ENCODE data around the gene ABLIM3.

ABLIM3 gene

DNA sequence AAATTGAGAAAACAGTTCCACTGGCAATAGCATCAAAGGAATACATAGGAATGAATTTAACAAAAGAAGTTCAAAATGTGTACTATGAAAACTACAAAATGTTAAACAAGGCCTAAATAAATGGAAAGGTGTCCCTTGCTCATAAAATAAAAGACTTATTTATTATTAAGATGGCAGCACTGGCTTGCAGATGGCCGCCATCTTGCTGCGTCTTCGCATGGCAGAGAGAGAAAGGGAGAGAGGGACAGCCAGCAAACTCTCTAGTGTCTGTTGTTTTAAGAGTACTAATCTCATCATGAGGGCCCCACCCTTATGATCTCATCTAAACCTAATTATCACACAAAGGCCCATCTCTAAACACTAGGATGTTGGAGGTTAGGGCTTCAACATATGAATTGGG, 47.1 kb downstream of the ABLIM3 start:
- no peak for DNase-seq (ENCODE audit: low spot score)

DNA sequence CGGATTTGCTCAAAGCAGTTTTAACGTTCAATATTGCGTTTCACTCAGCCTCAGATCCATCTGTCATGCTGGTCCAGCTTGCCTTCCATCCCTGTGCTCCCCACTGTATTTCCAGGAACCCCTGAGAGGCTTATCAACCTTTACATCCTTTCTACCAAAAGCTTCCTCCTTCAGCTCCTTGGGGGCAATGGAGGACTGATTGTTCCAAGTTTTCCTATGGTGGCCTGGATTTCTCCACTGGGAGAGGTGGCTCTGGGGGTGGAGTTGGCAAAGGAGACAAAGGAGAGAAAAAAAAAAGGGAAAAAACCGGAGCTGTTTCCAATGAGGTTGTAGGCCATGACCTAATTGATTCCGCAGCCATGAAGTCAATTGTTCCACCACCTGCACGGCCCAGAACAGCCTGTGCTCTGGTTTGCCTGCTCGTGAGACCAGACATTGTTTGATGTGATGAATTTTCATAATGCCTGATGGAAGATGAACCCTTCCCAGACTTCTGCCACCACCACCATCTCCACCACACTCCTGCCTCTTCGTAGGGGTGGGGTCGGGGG, 54.1 kb downstream of the ABLIM3 start:
- DNase-seq (ENCODE audit: low spot score): no peak

DNA sequence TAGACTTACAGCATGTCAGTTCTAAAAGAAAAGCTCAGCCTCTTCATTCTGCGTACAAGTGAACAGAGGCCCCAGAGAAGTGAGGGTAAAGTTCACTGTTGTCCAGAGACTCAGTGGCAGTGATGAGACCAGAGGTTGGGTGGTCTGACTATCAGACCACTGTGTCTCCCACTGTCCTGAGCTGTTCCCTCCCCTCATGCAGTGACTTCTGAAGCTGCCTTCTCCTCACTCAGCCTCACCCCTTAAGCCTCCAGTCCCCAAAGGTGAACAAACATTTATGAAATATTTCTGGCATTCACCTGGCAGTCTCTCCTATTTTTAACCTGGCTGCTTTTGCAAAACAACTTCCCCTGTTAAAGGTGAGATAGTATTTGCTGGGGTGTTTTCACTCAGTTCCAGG, 54.7 kb downstream of the ABLIM3 start:
- DNase-seq (ENCODE audit: low spot score): no peak

DNA sequence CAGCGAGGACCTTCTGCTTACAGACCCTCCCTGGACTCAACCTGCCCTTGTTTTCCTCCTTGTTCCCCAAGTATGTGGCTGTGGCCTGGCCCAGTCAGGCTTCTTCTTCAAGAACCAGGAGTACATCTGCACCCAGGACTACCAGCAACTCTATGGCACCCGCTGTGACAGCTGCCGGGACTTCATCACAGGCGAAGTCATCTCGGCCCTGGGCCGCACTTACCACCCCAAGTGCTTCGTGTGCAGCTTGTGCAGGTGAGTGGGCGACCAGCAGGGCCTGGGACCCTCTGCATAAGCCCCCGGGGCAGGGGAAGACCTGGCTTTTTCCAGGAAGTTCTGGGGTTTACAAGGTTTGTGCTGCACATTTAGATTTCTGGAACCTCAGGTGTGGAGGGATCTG, 56.9 kb downstream of the ABLIM3 start:
- no peak for DNase-seq (ENCODE audit: low spot score)

DNA sequence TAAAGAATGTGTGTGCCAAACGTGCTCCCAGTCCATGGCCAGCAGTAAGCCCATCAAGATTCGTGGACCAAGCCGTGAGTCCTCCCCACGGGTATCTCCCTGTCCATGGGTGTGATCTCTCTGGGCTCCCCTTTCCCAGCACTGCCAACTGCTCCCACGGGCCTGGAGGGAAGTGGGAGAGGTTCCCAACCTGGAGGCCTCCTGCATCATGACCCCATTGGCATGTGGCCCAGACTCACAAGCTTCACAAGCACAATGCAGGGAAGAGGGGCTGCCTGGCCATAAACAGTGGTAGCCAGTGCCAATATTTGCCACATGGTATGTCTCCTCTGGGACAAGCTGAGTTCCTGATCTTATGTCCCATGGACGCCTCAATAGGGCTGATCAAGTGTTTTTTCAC, 59.1 kb downstream of the ABLIM3 start:
- no peak for DNase-seq (ENCODE audit: low spot score)

DNA sequence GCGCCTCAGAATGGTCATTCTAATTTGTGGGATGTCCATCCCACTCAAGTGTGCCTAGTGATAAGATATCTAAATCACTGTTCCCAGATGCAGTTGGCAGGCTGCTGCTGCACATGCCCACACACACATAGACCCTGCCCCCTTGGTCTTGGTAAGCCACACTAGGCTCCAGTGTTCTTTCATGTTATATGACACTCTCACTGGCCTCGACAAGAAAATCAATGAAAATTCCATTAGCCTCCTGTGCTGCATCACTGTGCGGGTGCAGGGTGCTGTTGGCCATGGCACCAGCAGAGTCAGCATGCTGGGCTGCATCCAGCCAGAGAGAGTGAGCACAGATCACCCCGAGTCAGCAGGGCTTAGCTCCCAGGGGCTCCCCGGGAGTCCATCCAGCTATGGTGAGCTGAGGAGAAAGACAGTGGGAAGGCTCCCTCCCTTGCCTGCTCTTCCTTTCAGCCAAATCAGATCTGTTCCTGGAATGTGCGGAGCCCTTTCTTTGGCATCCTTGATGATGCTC, 59.9 kb downstream of the ABLIM3 start:
- no peak for DNase-seq (ENCODE audit: low spot score)

DNA sequence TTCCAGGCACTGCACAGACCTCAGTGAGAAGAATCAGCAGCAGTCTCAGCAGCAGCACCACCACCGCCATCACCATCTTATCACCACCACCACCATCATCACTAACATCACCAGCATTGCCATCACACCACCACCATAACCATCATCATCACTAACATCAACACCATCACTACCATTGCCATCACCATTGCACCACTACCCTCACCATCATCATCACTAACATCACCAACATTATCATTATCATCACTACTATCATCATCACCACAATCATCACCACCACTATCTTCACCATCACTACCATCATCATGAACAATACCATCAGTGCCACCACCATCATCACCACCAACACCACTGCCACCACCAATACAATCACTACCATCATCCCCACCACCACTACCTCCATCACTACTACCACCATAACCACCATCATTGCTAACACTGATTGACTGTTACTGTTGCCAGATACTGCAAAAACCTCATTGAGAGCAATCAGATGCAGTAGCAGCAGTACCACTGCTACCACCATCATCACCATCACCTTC, 61.7 kb downstream of the ABLIM3 start:
- DNase-seq (ENCODE audit: low spot score): no peak

DNA sequence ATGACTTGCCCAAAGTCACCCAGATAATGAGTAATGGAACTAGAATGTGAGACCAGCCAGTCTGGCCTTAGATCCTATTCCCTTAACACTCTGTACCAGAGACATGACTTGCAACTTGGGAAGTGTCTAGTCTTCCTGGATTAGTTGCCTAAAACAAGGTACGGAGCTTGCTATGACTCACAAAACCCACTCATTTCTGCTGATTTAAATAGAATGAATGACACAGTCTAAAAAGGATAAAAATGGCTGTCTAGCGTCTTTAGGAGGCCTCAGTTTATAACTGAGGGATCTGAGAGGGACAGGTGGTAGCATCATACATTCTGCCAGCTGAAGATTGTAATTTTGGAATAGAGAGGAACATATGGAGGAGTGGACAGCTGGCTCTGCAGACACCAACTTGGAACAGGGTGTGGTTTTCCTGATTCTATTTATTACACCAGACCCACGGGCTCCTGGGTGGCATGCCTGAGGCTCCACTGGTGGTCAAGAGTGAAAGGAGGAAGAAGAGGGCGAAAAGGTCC, 62.7 kb downstream of the ABLIM3 start:
- DNase-seq (ENCODE audit: low spot score): no peak

DNA sequence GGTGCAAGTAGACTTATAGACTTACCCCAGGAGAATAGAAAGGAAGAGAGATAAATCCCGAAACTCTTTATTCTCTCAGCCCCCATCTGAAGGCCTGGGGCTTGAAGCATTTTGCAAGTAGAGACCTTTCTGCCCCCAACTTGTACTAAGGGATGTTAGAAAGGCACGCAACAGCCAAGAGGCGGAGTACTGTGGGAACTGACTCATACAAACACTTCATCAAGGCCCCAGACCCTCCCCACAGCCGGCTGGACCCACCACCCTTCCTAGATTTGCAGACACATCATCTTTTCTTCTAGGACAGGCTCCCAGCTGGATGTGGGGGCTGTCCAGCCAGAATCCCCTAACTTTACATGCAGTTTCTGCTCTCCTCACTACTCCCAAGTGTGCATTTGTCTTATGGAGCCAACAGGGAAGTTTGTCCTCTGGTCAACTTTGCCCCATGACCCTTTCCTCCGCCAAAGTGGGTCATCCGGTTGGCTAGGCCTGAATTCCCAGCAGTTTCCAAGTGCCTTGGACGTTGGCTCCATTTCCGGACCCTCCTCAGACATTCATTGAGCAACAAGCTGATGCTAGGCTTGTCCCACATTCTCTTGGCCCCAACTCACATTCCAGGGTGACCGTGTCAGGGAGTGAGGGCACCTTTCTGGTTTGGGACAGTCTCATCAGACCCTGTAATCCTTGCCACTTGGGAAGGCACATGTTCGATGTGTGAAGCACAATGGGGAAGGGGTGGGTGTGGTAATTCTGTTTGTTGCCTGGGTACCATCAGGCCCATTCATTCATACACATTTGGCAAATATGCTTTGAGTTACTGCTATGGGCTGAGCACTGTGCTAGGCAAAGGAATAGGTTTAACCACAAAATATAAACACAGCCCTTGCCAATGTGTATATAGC, 64.6 kb downstream of the ABLIM3 start:
- DNase-seq (ENCODE audit: low spot score): no peak

DNA sequence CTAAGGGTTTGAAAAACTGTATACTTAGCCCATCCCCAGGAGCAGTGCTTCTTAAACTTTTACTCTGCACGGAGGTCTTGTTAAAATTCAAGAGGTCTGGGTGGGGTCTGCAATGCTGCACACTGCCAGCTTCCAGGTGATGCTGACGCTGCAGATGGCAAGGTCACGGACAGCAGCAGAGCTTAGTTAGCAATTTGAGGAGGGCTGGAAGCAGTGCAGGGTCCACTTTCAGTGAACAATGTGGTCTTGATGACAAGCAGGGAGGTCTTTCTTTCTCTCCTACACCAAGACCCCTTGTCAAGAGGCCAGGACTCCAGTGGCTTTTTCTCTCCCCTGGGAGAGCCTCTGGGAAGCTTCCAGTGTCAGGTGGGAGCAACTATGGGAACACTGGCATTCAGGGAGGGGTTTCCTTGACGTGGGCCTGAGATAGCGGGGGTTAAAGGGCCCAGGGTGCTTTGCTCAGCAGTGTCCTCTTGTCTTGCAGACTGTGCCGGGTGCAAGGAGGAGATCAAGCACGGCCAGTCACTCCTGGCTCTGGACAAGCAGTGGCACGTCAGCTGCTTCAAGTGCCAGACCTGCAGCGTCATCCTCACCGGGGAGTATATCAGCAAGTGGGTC, 65.3 kb downstream of the ABLIM3 start:
- DNase-seq (ENCODE audit: low spot score): no peak

DNA sequence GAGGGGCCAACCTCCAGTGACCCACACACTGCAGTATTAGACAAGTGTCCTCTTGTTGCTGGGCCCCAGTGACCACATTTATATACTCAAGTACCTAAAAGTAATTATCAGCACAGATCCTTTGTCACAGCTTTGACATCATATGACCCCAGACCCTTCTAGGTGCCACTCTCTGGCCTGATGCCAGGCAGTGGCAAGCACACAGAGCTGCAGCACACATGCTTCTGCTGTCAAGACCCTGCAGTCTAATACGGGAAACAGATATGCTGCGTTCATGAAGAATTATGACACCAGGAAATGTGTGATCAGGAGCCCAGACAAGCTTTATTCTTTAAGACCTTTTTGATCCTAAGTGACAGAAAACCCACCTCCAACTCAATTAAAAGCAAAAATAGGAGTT, 66.5 kb downstream of the ABLIM3 start:
- DNase-seq (ENCODE audit: low spot score): no peak

DNA sequence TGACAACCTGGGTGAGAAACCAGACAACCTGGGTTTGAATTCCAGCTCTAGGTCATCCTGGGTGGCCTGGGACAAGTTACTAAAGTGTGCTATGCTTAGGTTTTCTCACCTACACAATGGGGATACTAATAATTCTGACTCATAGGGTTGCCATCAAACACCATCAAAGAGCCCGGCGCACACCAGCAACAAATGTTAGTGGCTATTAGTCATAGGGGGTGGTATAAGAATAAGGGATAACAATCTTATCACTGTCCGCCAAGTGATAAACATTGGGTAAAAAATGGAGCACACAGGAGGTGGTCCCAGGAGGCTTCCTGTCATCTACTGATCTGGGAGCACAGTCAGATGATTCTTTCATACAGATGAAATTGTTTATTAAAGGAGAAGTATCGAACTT, 68.9 kb downstream of the ABLIM3 start:
- DNase-seq (ENCODE audit: low spot score): no peak

DNA sequence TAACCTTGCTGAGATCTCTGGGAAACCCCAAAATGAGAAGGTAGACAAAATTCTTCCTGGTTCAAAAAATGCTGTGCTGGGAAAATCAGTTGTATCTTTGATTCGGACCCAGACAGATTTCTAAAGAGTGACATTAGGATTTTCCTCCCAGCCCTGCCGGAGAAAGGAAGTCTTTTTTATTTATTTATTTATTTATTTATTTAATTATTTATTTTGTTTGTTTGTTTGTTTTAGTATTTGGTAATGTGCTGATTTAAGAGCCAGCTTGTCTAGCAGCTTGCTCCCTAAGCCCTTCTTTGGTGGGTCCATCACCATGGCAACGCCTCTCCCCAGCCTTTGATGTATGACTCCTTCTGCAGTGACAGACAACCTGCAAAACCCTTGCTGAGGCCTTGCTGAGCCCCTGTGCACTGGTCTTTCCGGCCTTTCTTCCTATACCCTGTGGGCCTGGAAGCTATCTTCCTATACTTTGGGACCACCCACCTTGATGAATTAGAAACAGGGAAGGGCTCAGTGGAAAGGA, 69.7 kb downstream of the ABLIM3 start:
- no peak for DNase-seq (ENCODE audit: low spot score)

DNA sequence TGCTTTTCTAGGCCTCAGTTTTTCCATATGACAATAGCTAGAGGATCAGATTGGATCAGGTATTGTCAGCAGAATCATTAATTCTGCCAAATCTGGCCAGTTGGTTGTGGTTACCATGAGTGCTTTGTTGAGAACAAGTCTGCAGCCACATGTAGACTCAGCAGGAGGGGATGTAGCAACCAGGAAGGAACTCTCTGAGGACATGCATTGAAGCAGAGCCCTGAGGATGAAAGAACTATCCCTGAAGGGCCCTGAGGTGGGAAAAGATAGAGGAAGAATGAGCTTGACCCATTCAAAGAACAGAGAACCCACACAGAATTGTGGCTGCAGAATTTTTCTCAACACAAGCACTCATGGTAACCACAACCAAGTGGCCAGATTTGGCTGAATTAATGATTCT, 70.3 kb downstream of the ABLIM3 start:
- DNase-seq (ENCODE audit: low spot score): no peak

DNA sequence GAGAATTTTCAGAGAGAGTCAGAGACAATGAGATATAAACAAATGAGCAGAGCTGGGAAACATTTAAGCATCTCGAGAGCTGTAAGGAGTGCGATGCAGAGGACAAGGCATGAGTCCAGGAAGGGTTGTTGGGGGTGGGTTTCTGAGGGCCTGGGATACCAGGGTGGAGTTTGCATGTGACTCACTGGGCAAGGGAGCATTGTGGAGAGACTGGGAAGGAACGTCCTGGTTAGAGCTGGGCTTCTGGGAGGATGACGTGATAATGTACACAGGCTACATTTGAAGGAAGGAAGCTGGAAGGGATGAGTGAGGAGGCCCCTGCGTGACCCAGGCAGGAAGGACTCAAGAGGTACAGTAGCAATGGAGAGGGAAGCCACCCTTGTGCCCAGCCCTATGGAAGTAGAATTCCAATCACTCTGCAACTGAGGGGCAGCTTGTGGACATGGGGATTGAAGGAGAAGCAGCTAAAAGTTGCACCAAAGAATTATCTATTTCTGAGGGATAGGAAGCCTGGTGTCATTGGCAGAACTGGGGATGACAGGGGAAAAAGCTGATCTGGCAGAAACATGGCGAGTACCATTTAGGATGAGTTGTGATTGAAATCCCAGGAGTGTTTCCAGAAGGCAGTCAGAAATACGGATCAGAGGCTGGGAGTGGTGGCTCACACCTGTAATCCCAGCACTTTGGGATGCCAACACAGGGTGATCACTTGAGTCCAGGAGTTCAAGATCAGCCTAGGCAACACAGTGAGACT, 71.1 kb downstream of the ABLIM3 start:
- no peak for DNase-seq (ENCODE audit: low spot score)

DNA sequence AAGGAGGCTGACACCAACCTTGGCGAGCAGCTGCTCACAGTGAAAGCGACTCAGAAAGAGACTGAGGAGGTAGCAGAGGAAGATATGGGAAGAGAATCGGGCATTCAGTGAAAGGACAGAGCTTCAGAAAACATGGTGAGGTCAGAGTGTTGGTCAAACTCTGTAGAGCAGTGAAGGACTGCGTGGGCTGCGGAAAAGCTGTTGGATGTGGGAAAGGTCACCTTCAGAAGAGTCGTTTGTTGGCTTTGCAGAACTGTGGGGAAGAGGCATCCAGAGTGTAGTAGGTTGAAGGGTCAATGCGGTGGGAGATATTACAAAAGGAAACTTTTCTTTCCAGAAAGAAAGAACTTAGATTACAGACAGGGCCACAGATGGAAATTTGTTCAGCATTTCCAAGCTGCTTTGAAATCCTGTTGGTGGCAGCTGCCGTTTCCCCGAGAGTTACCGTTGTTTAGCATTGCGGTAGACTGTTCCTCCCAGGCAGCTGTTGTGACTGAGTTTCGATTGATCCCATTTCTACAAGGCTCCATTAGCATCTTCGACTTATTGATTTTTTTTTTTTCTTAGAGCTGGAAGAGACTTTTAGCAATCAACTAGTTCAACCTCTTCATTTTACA, 72.1 kb downstream of the ABLIM3 start:
- DNase-seq (ENCODE audit: low spot score): no peak

DNA sequence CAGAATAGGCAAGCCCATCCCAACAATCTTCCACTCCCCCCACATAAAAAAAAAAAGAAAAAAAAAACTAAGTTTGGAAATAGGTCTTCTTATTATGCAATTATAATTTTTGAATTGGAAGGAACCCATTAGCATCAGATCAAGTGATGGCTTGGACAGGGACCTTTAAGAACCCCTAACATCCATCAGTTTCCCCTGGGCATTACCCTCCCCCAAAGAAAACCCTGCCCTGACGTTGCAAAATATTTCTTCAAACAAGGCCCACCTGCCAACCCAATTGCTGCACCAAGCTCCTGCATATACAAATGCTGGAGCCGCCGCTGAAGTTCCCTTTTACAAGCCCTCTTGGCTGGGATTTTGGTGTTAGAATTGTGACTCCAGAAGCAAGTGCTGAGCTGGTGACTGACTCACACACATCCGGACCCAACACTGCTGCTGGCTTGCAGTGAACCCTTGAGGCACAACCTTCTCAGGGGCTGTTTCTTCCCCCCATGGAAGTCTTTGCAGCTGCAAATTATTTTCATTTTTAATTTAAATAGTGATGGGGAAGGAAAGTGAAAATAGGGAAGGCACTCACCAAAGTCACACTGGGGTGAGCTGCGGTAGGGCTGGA, 74.3 kb downstream of the ABLIM3 start:
- no peak for DNase-seq (ENCODE audit: low spot score)

DNA sequence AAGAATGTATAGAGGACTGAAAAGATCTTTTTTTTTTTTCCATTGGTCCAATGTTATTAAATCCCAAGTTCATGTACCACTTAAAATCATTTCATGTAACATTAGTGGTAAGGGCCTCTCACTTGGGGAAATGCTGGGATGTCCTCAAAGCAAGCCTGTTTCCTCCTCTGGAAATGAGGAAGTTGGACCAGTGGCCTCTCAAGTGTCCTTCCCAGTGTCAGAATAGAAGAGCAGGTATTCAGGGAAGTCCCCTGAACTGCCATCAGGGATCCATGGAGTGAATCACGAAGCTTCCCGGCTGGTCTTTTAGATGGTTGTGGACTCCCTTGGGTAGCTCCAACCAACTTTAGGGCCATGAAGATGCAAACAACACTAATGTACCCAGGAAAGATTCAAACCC, 75.2 kb downstream of the ABLIM3 start:
- no peak for DNase-seq (ENCODE audit: low spot score)

DNA sequence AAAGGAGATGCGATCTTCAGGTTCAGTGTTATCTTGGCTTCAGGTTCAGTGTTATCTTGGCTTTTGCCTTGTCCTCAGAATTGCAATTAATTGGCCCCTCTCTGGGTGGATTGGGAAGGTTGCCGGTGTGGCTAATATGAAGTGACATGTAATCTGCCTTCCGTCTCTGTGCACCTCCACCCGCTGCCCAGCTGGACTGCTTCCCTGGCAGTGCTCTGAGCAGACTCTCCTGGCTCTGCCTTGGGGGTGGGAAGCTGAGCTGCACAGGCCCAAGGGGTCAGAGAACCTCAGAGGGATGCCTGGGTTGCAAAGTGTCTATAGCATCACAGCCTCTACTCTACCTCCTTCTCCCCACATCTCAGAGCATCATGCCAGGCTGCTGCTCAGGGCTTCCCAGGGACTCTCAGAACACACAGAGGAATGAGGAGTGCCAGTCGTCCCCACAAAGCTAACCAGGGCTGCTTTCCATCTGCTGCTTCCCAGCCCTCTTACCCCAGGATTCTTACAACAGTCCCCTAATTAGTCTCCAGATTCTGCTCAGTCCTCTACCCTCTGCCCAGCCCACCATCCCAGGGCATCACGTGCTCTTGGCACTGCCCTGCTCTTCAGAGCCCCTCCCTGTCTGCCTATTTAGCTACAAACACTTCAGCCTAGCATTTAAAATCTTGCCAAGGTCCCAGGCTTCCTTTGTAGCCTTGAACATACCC, 76.0 kb downstream of the ABLIM3 start:
- no peak for DNase-seq (ENCODE audit: low spot score)

DNA sequence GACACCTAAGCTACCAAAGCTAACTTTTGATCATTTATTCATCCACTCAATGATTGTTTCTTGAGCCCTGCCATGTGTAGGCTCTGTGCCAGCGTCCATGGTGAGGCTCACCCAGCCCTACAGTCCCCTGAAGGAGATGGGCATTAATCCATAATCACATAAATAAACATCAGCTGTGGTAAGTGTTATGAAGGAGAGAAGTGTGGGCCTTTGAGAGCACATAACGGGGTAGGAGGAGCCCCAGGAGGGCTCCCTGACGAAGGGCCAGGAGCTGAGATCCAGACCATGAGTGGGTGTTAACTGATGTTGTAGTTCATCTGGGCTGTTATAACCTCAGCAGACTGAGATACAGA, 76.5 kb downstream of the ABLIM3 start:
- DNase-seq (ENCODE audit: low spot score): no peak
